Posterior vena cava (tissue), 2 donors: ENCODE data around the gene CEACAM19. TPM values are rescaled to one million over a fixed set of nuclear protein-coding genes. Genes with fewer than 3 reads are reported as not detected.

Source experiments
- DNase-seq: peaks from one replicate; pipeline ENCODE4 v3.0.0-alpha.2; 2020; ENCODE audit warnings: low spot score
- intact Hi-C, 2 donors: fragments of 100-400 bp; cut with DNase I; formaldehyde crosslinking; loops; one replicate each; pipeline versions ENCODE4 v1.14.1 to v1.14.2; 2022 to 2023
- microRNA-seq, 2 donors: library from miRNA; unstranded; fragments of <30 nt; microRNA quantifications; one replicate each; pipeline ENCODE4 v1.2.0, GENCODE V29; 2020 to 2021; ENCODE audit warnings: borderline microRNAs expressed in 2 of 2
- total RNA-seq, 2 donors: library from RNA; stranded (reverse); fragmentation: NEBNext Ultra II Directional; extraction: Animal tissue kit (Norgen Biotek cat#: 25700); gene quantifications; one replicate each; pipeline ENCODE4 v1.2.1, GENCODE V29; 2021
- donor health status: DM: yes; HTN: yes; CAD: no.
- donor health status: DM: yes; HTN: yes; CAD: no.

The CEACAM19 gene
- total RNA-seq, 2 donors from 2014 or later, result 4.1 to 7.8 TPM

DNA sequence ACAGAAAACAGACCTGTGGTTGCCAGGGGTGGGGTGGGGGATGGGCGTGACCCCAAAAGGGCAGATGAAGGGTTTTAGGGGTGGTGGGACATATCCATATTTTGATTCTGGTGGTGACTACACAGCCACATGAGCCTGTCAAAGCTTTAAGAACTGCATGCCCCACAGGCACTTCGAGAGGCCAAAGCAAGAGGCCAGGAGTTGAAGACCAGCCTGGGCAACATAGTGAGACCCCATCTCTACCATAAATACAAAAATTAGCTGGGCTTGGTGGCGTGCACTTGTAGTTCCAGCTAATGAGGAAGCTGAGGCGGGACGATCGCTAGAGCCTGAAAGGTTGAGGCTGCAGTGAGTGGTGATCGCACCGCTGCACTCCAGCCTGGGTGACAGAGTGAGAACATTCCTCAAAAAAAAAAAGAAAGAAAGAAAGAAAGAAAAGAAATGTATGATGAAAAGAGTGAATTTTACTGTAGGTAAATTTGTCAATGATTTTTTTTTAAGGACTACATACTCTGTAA is 58.3 kb downstream of the CEACAM19 start:
- no peak for DNase-seq
- intact Hi-C loops, result loop anchor here in 1 of 2 donors (5.0 kb wide), 1 partner anchor 43 kb away; no protein-coding TSS in a partner anchor

DNA sequence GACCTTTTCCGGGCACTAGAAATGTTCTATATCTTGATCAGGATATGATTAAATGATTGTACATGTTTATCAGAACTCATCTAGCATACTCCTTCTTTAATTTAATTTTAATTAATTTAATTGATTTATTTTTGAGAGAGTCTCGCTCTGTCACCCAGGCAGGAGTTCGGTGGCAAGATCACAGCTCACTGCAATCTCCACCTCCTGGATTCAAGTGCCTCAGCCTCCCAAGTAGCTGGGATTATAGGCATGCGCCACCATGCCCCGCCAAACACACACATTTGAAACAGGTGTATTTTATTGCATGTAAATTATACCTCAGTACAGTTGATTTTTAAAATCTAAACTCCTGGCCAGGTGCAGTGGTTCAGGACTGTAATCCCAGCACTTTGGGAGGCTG is 59.8 kb downstream of the CEACAM19 start:
- intact Hi-C loops, result no loop called here
- DNase-seq, result no peak

DNA sequence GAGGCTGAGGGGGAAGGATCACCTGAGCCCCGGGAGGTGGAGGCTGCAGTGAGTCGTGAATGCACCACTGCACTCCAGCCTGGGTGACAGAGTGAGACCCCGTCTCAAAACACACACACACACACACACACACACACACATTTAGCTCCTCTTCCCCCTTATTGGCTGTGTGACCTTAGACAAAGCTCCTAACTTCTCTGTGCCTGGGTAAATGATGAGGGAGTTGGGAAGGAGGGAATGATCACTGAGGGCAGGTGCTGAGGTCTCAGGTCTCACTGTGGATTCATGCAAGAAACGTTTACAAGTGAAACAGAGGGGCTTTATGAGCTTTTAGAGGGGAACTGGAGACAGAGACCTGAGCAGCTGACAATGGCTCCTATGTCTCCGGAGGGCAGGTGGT is 60.3 kb downstream of the CEACAM19 start:
- no peak for DNase-seq
- intact Hi-C loops, result no loop called here

DNA sequence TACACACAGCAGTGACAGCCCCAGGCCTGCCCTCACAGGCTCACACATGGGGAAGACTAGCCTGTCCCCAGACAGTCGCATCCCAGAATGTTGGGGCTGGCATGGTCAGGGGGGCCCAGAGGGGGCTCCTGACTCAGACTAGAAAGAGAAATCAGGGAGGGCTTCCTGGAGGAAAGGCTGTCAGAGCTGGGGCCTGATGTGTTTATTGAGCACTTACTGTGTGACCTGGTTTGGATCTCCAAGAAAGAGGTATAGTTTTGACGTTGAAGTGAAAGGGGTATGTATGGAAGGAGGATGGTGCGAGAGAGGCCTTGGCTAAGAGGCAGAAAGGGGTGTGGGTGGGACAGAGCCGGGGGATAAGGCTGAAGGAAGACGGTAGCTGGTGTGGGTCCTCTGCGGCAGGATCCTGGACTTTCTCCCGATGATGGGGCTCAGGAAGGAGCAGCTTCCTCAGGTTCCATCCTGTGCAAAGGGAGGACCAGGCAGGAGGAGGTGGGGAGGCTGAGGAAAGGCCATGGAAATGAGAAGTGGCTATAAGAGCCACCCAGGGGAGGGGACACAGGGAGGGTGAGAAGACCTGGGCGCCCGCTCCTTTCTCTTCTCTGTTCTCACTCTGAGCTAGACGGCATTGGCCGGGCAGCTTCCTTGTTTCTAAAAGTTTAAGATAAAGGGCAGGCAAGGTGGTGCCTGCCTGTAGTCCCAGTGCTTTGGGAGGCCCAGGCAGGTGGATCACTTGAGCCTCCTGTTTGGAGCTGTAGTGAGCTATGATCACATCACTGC is 61.1 kb downstream of the CEACAM19 start:
- DNase-seq, result no peak
- intact Hi-C loops, result no loop called here

Small RNA genes within 50 kb of the gene (microRNA-seq; reads per million reads assigned to microRNA genes)
- gene MIR4531, result 0 reads per million in 2 donors

Other genes starting within 250 kb of the CEACAM19 start
- 1 to 10 TPM; 3.4 to 4.6 TPM for gene ZNF229, start 223.0 kb upstream of the CEACAM19 start, total RNA-seq
- gene ZNF180, start 171.0 kb upstream of the CEACAM19 start, total RNA-seq, result 1 to 10 TPM; 5.7 to 6.8 TPM
- not detected for gene CEACAM20, start 141.8 kb upstream of the CEACAM19 start, total RNA-seq
- not detected for gene IGSF23, start 57.9 kb upstream of the CEACAM19 start, total RNA-seq
- 10 to 100 TPM; 22.4 to 35.6 TPM for gene PVR, start 27.6 kb upstream of the CEACAM19 start, total RNA-seq
- gene CEACAM16, start 27.7 kb downstream of the CEACAM19 start, total RNA-seq, result not detected
- 10 to 100 TPM; 37.6 to 40.4 TPM for gene BCL3, start 77.2 kb downstream of the CEACAM19 start, total RNA-seq
- gene CBLC, start 106.4 kb downstream of the CEACAM19 start, total RNA-seq, result not detected
- gene BCAM, start 137.6 kb downstream of the CEACAM19 start, total RNA-seq, result 10 to 100 TPM; 49.6 to 53.8 TPM
- gene NECTIN2, start 174.8 kb downstream of the CEACAM19 start, total RNA-seq, result 10 to 100 TPM; 48.9 to 59.8 TPM
- gene TOMM40, start 219.8 kb downstream of the CEACAM19 start, total RNA-seq, result 10 to 100 TPM; 27.8 to 29.9 TPM
- gene APOE, start 234.3 kb downstream of the CEACAM19 start, total RNA-seq, result 10 to 100 TPM; 16.8 to 57.8 TPM
- 1 to 10 TPM; 3.0 to 4.3 TPM for gene APOC1, start 243.1 kb downstream of the CEACAM19 start, total RNA-seq